ENCODE results near the gene LEFTY2.
"Not testable (repeated sequence)": the region's sequence is repeated elsewhere in the genome, so short reads cannot be mapped to it uniquely, and the experiment has no call there.

The LEFTY2 gene

DNA sequence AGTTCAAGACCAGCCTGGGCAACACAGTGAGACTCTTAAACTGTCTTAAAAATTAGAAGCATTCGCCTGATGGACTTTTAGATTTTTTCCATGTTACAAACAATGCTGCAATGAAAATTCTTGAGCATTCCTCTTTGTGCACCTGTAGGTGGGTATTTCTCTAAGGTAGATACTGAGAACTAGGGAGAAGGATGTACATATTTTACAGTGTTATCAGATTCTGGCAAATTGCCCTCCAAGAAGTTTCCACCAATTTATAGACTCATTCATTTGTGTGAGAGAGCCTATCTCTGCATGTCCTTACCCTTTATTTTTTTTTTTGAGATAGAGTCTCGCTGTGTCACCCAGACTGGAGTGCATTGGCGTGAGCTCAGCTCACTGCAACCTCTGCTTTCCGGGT lies 12.3 kb upstream of the LEFTY2 start:
- no peak for DNase-seq

DNA sequence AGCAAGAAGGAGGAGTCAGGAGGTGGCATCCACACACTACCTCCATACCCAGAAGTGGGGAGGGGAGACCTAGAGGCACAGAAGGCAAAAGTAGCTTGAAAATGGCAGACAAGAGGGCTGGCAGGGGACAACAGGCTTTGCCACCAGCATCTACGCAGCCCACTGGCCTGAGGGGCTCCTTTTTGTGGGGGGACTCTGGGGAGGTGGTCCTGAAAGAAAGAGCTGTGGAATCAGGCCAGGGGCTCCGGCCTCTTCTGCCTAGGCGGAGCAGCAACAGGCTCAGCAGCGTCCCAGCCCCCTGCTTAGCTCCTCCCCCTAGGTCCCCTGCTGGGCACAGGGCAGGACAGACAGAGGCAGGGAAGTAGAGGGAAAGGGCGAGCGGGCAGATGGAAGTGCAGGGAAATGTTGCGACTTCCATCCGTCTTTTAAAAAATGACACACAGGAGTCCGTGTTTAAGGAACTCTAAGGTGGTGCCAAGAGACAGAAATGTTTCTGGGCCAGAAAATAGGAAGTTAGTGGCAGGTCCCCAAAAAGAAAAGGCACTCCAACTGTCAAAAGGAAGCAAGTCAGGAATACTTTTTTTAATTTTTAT lies 10.0 kb upstream of the LEFTY2 start:
- no peak for DNase-seq

DNA sequence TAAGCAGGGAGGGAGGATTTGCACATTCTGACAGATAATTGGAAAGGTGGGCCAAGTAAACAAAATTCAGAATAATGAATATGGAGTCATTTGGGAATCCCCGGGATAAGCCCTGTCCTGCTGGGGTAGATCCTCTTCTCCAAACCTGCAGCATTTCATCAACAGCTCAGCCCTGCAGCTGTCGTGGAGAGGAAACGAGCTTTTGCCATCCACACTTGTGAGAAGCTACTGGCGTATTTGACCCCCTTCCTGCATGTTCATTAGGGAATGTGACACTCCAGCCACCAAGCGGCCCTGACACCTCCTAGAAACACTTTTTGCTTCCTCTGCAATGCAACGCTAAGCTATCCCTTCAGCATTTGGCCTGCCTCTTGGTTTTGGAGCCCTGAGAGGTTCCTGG lies 8.0 kb upstream of the LEFTY2 start:
- DNase-seq, result no peak

- DNase-seq, result no peak
Observed at GRCh38 chr1:225946803-225947202, 5.8 kb upstream of the LEFTY2 start.

DNA sequence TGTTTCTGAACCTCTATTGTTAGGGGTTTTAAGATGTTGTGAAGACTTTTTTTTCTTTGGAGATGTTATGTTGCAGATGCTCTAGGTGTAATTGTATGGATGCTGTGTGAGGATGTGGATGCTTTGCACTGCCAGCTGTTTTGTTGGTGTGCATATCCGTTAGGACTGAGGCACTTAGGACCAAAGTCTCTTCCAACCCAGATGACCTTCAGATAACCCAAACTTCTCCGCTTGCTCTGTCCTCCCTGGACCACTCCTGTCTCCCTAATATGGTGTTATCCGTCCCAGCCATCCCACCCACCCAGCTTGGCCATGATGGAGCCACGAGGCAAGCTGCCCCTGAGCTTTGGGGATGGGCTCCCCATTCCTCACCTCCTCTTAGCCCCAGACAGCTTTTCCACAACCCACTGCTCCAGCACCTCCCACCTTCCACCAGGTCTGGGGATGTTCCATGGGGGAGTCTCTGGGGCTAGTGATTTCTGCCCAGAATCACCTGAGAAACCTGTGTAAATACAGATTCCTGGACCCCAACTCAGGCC lies 5.1 kb upstream of the LEFTY2 start:
- DNase-seq, result no peak

DNA sequence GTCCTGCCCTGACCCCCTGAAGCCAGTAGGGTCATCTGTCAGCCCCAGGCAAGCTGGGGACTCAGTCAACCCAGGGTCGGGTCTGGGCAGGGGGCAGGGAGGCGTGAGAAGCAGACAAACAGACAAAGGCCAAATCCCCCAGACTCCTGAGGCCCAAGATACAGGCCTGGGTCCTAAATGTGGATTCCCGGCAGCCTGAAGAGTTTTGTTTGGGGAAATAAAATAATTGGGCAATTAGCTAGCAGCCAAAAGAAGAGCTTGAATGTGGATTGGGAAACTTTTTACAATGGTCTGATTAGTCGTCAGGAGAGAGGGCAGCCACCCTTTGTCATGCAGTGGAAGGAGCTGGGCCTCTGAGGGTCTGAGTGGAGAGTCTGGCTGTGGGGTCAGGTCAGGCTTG lies 4.5 kb upstream of the LEFTY2 start:
- DNase-seq, result no peak

GRCh38 chr1:225944951-225945350 lies 3.9 kb upstream of the LEFTY2 start:
- DNase-seq, result no peak

GRCh38 chr1:225944387-225944786 lies 3.4 kb upstream of the LEFTY2 start:
- DNase-seq, result no peak

GRCh38 chr1:225943582-225943981 lies 2.6 kb upstream of the LEFTY2 start:
- no peak for DNase-seq

DNA sequence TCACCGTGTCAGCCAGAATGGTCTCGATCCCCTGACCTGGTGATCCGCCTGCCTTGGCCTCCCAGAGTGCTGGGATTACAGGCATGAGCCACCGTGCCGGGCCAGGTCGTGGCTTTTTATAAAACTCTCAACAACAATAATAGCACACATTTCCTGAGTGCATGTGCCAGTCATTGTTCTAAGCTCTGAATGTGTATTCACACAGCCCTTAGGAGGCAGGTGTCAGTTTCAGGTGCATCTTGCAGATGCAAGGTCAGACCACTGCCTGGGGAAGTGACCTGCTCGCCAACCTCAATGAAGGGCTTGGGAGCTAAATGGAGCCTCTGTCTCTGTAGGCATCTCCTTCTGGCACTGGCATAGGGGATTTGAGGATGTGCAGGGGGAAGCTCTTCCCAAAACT lies 1.6 kb upstream of the LEFTY2 start:
- no peak for DNase-seq

GRCh38 chr1:225941942-225942222 lies 862 bp upstream of the LEFTY2 start:
- DNase-seq, result no peak

GRCh38 chr1:225940385-225941151 lies 452 bp downstream of the LEFTY2 start:
- DNase-seq, result no peak

DNA sequence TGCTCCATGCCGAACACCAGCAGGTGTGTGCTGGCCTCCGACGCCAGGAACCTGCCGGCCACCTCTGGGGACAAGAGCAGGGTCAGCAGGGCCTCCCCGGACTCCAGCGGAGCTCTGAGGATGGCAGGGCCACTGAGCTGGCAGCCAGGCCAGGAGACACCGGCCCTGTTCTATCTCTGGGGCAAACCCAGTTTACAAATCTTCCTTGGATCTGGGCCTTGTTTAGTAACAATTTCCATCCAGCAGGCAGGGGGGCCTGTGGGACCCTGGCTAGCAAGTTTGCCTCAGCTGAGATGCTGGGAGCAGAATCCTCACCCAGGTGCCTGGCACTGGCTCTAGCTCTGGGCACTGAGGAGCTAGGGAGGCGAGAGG lies 1.1 kb downstream of the LEFTY2 start:
- not testable (repeated sequence) for DNase-seq

DNA sequence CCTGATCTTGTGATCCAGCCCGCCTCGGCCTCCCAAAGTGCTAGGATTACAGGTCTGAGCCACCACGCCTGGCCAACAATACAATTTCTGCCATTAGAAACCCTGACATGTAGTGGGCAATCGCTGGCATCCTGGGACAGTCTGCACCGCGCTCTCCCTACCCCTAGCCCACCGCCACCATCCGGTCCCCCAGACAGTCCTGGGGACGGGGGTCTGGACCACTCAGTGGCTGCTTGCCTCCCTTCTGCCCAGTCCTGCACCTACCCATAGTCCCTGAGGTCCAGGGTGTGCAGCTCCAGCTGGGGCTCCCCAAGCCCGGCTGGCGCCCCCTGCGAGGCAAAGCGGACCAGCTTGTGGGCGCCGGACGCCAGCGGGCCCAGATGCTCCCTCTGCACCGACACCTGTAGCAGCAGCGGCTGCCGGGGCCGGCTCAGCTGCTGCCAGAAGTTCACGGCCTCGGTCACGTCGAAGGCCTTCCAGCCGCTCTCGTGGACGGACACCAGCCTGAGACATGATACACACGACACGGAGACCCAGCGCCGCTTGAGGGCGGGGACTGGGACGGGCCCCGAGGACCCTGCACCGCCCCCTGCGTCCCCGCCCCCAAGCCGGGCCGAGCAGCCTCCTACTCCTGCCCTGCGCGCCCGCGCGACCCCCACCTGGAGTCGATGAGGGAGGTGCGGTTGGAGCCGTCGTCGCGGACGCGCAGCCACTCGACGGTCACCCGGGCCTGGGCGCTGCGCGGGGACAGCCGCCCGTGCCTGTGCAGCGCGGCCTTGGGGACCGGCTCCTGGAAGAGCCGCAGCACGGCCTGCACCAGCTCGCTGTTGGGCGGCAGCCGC lies 1.7 kb downstream of the LEFTY2 start:
- not testable (repeated sequence) for DNase-seq

DNA sequence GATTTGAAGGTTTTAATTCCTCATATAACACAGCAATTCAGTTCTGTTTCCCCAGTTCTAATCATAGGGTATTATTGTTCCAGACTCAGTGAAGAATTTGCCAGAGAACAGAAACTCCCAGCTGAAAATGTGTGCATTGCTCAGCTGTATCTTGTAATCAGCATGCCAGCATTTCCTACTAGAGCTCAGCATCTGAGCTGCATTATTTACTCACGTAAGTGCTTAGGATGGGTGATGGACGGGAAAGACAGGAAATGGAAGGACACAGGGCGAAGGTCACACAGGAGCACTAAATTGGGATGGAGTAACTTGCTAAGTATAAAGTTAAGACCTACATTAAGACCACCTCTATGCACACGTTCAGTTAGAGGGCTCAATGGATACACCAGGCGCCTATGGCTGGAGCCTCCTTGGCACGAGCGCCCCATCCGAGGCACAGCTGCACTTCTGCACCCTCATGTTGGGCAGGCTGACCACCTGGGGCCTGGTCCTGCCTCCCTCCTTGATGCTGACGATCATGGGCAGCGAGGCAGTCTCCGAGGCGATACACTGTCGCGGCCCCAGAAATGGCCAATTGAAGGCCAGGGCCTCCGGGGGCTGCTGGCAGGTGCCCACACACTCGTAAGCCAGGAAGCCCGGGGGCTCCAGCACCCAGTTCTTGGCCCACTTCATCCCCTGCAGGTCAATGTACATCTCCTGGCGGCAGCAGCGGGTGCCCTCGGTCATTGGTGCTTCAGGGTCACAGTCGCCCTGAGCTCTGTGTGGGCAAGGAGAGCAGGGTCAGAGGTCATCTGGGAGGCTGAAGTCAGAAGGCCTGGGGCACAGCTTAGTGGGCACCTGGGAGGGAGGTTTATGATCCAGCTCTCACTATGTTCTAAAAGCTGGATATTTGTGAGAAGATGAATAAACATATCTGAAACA lies 3.7 kb downstream of the LEFTY2 start:
- no peak for DNase-seq

DNA sequence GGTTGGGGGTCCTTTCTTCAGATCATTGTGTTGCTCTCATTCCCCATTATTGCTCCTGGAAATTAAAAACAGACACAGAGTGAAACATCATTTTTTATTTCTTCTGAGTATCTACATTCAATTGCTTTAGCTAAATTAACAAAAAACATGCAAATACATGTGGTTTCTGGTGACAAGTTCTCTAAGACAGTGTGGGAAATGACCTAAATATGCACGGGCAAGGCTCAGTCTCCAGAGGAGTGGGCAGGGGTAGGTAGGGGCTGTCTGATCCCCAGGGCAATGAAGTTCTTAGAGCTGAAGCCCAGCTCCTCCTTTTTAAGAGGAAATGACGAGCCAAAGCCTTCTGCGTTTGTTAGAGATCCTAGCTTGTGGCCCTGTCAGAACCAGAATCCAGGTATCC lies 4.5 kb downstream of the LEFTY2 start:
- no peak for DNase-seq

GRCh38 chr1:225936086-225936485 lies 4.9 kb downstream of the LEFTY2 start:
- not testable (repeated sequence) for DNase-seq

DNA sequence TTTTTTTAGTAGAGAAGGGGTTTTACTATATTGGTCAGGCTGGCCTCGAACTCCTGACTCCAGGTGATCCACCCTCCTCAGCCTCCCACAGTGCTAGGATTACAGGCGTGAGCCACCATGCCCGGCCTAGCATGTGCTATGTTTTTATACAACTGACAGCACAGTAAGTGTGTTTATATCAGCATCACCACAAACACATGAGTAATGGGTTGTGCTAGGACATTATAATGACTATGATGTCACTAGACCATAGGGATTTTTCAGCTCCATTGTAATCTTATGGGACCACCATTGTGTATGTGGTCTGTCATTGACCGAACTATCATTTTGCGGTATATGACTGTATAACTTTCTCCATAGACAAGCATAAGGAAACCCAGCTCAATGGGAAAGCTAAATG lies 6.3 kb downstream of the LEFTY2 start:
- DNase-seq, result no peak

GRCh38 chr1:225933072-225933471 lies 7.9 kb downstream of the LEFTY2 start:
- no peak for DNase-seq

GRCh38 chr1:225931270-225932136 lies 9.5 kb downstream of the LEFTY2 start:
- DNase-seq, result peak; percentile 84

- DNase-seq, result no peak
Observed at GRCh38 chr1:225930566-225930965, 10.5 kb downstream of the LEFTY2 start.

- not testable (repeated sequence) for DNase-seq
Observed at GRCh38 chr1:225929462-225929861, 11.6 kb downstream of the LEFTY2 start.

All from OCI-M1 (cell line).